Stimulated activated CD4-positive, alpha-beta T cell treated with anti-CD3 and anti-CD28 coated beads, TNF-alpha, amount 100 ng/mL, for 1 hour (primary cell): Measurements from ENCODE around the gene ISLR2.

Experiments used
- DNase-seq, 3 donors: peaks; one replicate each; pipeline ENCODE4 v3.0.0-alpha.2; 2020; ENCODE audit warnings: low read depth in 3 of 3, low spot score in 1 of 3

ISLR2 gene

GRCh38 chr15:74128785-74129585, 1.4 kb upstream of the ISLR2 start:
- no peak for DNase-seq

- DNase-seq: no peak
Observed at GRCh38 chr15:74129586-74130154, 716 bp upstream of the ISLR2 start.

- DNase-seq: no peak
Observed at GRCh38 chr15:74130849-74131627, 652 bp downstream of the ISLR2 start.

GRCh38 chr15:74131628-74132413, 1.4 kb downstream of the ISLR2 start:
- no peak for DNase-seq

GRCh38 chr15:74132681-74133651, 2.6 kb downstream of the ISLR2 start:
- no peak for DNase-seq

GRCh38 chr15:74133694-74134386, 3.5 kb downstream of the ISLR2 start:
- DNase-seq: no peak

- no peak for DNase-seq
Observed at GRCh38 chr15:74134387-74135027, 4.1 kb downstream of the ISLR2 start.

- DNase-seq: no peak
Observed at GRCh38 chr15:74135041-74135565, 4.7 kb downstream of the ISLR2 start.

GRCh38 chr15:74136540-74136813, 6.1 kb downstream of the ISLR2 start:
- no peak for DNase-seq

- no peak for DNase-seq
Observed at GRCh38 chr15:74136814-74137536, 6.6 kb downstream of the ISLR2 start.

GRCh38 chr15:74137537-74137894, 7.1 kb downstream of the ISLR2 start:
- no peak for DNase-seq

GRCh38 chr15:74138642-74139041, 8.3 kb downstream of the ISLR2 start:
- DNase-seq: no peak

- no peak for DNase-seq
Observed at GRCh38 chr15:74141591-74141990, 11.2 kb downstream of the ISLR2 start.

- DNase-seq: no peak
Observed at GRCh38 chr15:74144153-74144775, 13.9 kb downstream of the ISLR2 start.

GRCh38 chr15:74146277-74146800, 16.0 kb downstream of the ISLR2 start:
- DNase-seq: no peak

GRCh38 chr15:74147051-74147450, 16.7 kb downstream of the ISLR2 start:
- no peak for DNase-seq

GRCh38 chr15:74155766-74156417, 25.5 kb downstream of the ISLR2 start:
- no peak for DNase-seq
